HL-60 (cell line): ENCODE results near the gene DIP2C.
"Not testable (repeated sequence)": the region's sequence is repeated elsewhere in the genome, so short reads cannot be mapped to it uniquely, and the experiment has no call there.

Experiments
- DNase-seq, 2 experiments: peaks; one replicate each; pipeline ENCODE4 v3.0.0-alpha.2; 2010 to 2020; ENCODE audit warnings: low read depth in 1 of 2, low spot score in 1 of 2
- H3K27ac ChIP-seq: fragments of 250-450 bp; sonication (Bioruptor Pico); replicated peaks from 2 replicates; pipeline ENCODE4 v1.5.1; 2020; ENCODE audit warnings: mild to moderate bottlenecking, moderate library complexity
- H3K27me3 ChIP-seq: fragments of 250-450 bp; sonication (Bioruptor Pico); 2 replicates; pipeline ENCODE4 v1.5.1; 2021; ENCODE audit warnings: mild to moderate bottlenecking, moderate library complexity; ENCODE audit not compliant: insufficient read depth, poor library complexity, severe bottlenecking
- H3K4me3 ChIP-seq: replicated peaks from 2 replicates; pipeline ENCODE4 v1.5.1; 2011; ENCODE audit warnings: mild to moderate bottlenecking, control low read depth, low read length; ENCODE audit not compliant: insufficient read depth
- GABPA ChIP-seq: IDR thresholded peaks from 2 replicates; pipeline ENCODE4 v1.6.1; 2012; ENCODE audit warnings: low read depth
- POLR2AphosphoS5 ChIP-seq: IDR thresholded peaks from 2 replicates; pipeline ENCODE4 v1.6.1; 2012; ENCODE audit warnings: low read depth
- SPI1 ChIP-seq: IDR thresholded peaks from 2 replicates; pipeline ENCODE4 v1.6.1; 2012; ENCODE audit warnings: low read depth, mild to moderate bottlenecking, borderline replicate concordance
- TF ChIP-seq, protein P1 (sequence below): IDR thresholded peaks from 2 replicates; pipeline ENCODE4 v1.6.1; 2012; ENCODE audit warnings: low read depth; ENCODE audit not compliant: insufficient replicate concordance
- TF ChIP-seq, protein P2 (sequence below): IDR thresholded peaks from one replicate; pipeline ENCODE4 v1.5.1; 2011; ENCODE audit warnings: low read length, control low read depth, inconsistent platforms; ENCODE audit not compliant: insufficient read depth

The DIP2C gene

DNA sequence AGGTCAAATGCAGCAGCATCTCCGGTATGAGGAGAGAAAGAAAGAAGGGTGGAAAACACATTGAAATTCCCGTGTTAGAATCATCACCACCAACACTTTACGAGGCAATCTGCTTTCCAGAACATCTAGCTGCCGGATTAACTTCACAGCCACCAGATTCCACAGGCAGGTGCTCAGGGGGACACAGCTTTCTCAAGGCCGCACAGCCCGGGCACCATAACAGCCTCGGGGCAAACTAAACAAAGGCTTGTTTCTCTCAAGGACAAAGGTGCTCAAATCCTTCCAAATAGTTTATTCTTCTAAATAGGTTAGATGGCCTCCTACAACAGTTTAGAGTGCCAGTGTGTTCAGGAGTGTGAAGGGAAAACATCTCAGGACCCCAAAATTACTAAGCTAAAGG lies 156.3 kb downstream of the DIP2C start:
- TF ChIP-seq, protein P1, sequence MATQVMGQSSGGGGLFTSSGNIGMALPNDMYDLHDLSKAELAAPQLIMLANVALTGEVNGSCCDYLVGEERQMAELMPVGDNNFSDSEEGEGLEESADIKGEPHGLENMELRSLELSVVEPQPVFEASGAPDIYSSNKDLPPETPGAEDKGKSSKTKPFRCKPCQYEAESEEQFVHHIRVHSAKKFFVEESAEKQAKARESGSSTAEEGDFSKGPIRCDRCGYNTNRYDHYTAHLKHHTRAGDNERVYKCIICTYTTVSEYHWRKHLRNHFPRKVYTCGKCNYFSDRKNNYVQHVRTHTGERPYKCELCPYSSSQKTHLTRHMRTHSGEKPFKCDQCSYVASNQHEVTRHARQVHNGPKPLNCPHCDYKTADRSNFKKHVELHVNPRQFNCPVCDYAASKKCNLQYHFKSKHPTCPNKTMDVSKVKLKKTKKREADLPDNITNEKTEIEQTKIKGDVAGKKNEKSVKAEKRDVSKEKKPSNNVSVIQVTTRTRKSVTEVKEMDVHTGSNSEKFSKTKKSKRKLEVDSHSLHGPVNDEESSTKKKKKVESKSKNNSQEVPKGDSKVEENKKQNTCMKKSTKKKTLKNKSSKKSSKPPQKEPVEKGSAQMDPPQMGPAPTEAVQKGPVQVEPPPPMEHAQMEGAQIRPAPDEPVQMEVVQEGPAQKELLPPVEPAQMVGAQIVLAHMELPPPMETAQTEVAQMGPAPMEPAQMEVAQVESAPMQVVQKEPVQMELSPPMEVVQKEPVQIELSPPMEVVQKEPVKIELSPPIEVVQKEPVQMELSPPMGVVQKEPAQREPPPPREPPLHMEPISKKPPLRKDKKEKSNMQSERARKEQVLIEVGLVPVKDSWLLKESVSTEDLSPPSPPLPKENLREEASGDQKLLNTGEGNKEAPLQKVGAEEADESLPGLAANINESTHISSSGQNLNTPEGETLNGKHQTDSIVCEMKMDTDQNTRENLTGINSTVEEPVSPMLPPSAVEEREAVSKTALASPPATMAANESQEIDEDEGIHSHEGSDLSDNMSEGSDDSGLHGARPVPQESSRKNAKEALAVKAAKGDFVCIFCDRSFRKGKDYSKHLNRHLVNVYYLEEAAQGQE, result no peak
- TF ChIP-seq, protein P2, sequence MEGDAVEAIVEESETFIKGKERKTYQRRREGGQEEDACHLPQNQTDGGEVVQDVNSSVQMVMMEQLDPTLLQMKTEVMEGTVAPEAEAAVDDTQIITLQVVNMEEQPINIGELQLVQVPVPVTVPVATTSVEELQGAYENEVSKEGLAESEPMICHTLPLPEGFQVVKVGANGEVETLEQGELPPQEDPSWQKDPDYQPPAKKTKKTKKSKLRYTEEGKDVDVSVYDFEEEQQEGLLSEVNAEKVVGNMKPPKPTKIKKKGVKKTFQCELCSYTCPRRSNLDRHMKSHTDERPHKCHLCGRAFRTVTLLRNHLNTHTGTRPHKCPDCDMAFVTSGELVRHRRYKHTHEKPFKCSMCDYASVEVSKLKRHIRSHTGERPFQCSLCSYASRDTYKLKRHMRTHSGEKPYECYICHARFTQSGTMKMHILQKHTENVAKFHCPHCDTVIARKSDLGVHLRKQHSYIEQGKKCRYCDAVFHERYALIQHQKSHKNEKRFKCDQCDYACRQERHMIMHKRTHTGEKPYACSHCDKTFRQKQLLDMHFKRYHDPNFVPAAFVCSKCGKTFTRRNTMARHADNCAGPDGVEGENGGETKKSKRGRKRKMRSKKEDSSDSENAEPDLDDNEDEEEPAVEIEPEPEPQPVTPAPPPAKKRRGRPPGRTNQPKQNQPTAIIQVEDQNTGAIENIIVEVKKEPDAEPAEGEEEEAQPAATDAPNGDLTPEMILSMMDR, result no peak
- TF ChIP-seq SPI1, result no peak
- no peak for TF ChIP-seq GABPA
- TF ChIP-seq POLR2AphosphoS5, result no peak
- H3K27ac ChIP-seq, result no peak overlapping the region
- no peaks in the 10 kb centered on the region for H3K27me3 ChIP-seq
- DNase-seq, result no peak
- H3K4me3 ChIP-seq, result no peak overlapping the region

DNA sequence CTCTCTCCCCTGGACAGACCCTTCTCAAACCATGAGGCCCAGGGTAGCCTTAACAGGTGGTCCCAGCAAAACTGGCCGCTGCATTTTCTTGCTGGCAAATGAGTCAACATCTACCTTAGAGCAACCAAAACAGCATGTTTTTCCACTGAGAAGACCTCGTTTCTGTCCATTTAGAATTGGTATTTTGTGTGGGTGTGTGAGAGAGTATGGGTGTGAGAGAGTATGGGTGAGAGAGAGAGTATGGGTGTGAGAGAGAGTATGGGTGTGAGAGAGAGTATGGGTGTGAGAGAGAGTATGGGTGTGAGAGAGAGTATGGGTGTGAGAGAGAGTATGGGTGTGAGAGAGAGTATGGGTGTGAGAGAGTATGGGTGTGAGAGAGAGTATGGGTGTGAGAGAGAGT lies 157.1 kb downstream of the DIP2C start:
- not testable (repeated sequence) for H3K4me3 ChIP-seq, H3K27me3 ChIP-seq, H3K27ac ChIP-seq, DNase-seq

DNA sequence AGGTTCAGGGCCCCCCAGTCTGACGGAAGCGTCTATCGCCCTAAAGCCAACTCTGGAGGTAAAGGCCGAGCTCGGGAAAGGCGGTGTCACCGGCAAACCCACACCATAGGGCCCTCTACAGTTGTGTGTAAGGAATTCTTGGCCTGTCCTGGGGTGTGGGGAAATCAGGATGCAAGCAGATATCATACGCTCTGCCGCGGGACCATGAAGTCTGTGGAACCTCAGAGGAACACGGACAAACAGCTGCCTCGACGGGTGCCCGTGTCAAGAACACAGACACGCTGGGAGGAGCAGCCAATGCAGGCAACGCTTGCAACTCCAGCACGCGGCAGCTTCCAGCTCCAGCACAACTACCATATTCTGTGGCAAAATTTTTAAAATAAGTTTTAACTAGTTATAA lies 157.9 kb downstream of the DIP2C start:
- TF ChIP-seq POLR2AphosphoS5 (no peak), GABPA (no peak), SPI1 (no peak)
- TF ChIP-seq, protein P2, result no peak
- TF ChIP-seq, protein P1, result no peak
- Histone ChIP-seq H3K4me3 (no peak overlapping the region), H3K27me3 (no peaks in the 10 kb centered on the region), H3K27ac (no peak overlapping the region)
- DNase-seq, result no peak

DNA sequence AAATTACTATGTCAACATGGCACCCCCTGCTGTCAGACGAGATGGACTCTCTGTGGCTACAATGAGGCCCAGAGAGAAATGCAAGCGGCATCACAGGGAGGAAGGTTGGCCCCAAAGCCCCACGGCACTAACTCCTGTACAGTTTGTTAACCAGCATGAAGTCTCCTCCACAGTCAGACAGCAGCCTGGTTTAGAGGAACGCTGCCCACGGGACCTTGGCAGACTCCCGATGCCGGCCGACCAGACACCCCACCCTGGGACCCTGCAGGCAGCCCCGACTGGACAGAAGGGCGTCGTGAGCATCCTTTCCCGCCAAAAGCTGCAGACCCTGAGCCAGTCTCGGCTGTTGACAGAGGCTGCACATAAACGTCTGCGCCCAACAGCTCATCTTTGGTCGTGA lies 158.8 kb downstream of the DIP2C start:
- DNase-seq, result no peak
- Histone ChIP-seq H3K27me3 (no peaks in the 10 kb centered on the region), H3K27ac (no peak overlapping the region), H3K4me3 (no peak overlapping the region)
- TF ChIP-seq, protein P1, result no peak
- no peak for TF ChIP-seq GABPA
- TF ChIP-seq, protein P2, result no peak
- no peak for TF ChIP-seq POLR2AphosphoS5
- no peak for TF ChIP-seq SPI1
